Measurements from ENCODE around the gene SPOCK1.

Gene SPOCK1

GRCh38 chr5:137095597-137095996, 403.5 kb downstream of the SPOCK1 start:
- no peak overlapping the region for H3K4me3 ChIP-seq (ENCODE audit: low read depth, low read length)
- DNase-seq (ENCODE audit: low read depth): no peak
- no peak for TF ChIP-seq CTCF (IDR thresholded peaks at IDR 0.05; ENCODE audit: control insufficient read depth, extremely low read depth, insufficient read depth)

- TF ChIP-seq CTCF (IDR thresholded peaks at IDR 0.05; ENCODE audit: control insufficient read depth, extremely low read depth, insufficient read depth): no peak
- no peak for DNase-seq (ENCODE audit: low read depth)
- H3K4me3 ChIP-seq (ENCODE audit: low read depth, low read length): no peak overlapping the region
Observed at GRCh38 chr5:137092831-137093230, 406.3 kb downstream of the SPOCK1 start.

GRCh38 chr5:137091472-137091871, 407.7 kb downstream of the SPOCK1 start:
- no peak for DNase-seq (ENCODE audit: low read depth)
- no peak overlapping the region for H3K4me3 ChIP-seq (ENCODE audit: low read depth, low read length)
- TF ChIP-seq CTCF (IDR thresholded peaks at IDR 0.05; ENCODE audit: control insufficient read depth, extremely low read depth, insufficient read depth): no peak

- H3K4me3 ChIP-seq (ENCODE audit: low read depth, low read length): no peak overlapping the region
- no peak for TF ChIP-seq CTCF (IDR thresholded peaks at IDR 0.05; ENCODE audit: control insufficient read depth, extremely low read depth, insufficient read depth)
- no peak for DNase-seq (ENCODE audit: low read depth)
Observed at GRCh38 chr5:137090721-137091120, 408.4 kb downstream of the SPOCK1 start.

- TF ChIP-seq CTCF (IDR thresholded peaks at IDR 0.05; ENCODE audit: control insufficient read depth, extremely low read depth, insufficient read depth): no peak
- H3K4me3 ChIP-seq (ENCODE audit: low read depth, low read length): no peak overlapping the region
- no peak for DNase-seq (ENCODE audit: low read depth)
Observed at GRCh38 chr5:137090151-137090550, 409.0 kb downstream of the SPOCK1 start.

GRCh38 chr5:137088175-137088574, 411.0 kb downstream of the SPOCK1 start:
- no peak for TF ChIP-seq CTCF (IDR thresholded peaks at IDR 0.05; ENCODE audit: control insufficient read depth, extremely low read depth, insufficient read depth)
- no peak overlapping the region for H3K4me3 ChIP-seq (ENCODE audit: low read depth, low read length)
- no peak for DNase-seq (ENCODE audit: low read depth)

- DNase-seq (ENCODE audit: low read depth): no peak
- H3K4me3 ChIP-seq (ENCODE audit: low read depth, low read length): no peak overlapping the region
- peak; percentile 40; the same call in 1 of the 2 replicates for TF ChIP-seq CTCF (IDR thresholded peaks at IDR 0.05; ENCODE audit: control insufficient read depth, extremely low read depth, insufficient read depth)
Observed at GRCh38 chr5:137086342-137086741, 412.8 kb downstream of the SPOCK1 start.
